GM18499 (cell line): ENCODE measurements around the gene OCA2.

Experiments
- ATAC-seq: cut with Tn5 transposase; IDR thresholded peaks from one replicate; pipeline ENCODE4 v1.9.1; 2021; ENCODE audit warnings: moderate number of reproducible peaks; ENCODE audit not compliant: insufficient read depth, unreplicated experiment

Gene OCA2

GRCh38 chr15:27833974-27834373 lies 265.1 kb downstream of the OCA2 start:
- ATAC-seq: no peak

GRCh38 chr15:27833178-27833577 lies 265.9 kb downstream of the OCA2 start:
- no peak for ATAC-seq

GRCh38 chr15:27832237-27832596 lies 266.9 kb downstream of the OCA2 start:
- no peak for ATAC-seq

DNA sequence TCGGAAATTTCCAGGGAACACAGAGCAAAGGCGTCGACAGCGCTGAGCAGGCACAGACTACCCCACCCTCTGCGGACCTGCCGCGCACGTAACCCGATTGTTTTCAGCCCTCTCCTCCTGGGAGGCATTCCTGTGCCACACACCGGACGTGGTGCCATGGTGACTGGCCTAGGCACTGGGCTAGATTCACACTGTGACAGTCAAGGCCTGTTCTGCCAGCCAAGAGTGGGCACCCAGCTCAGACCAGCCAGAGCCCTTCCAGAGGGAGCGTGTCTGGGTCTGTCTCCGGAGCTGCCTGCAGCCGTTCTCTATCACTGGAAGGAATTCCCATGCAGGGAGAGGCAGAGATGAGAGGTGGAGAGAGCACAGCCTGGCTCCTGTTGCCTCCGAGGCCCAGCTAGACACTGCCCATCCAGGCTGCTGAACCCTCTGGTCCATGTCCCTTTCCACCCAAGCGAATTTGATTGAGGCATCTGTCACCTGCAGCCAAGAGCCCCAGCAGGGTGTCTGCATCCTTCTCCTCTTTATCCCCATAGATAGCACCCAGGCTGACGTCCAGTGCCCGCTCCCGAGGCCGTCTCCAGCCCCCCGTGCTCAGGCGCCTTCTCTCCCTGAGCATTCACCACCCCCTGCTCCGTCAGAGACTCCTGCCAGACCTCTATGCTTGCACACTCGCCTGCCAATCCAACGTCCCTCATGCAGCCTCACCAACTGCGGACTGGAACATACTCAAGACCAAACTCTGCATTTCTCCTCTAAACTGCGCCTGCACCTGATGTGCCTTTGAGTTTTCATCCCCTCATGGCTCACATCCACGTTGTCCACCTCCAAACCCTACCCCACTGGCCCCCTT lies 267.5 kb downstream of the OCA2 start:
- no peak for ATAC-seq

- no peak for ATAC-seq
Observed at GRCh38 chr15:27828746-27829145, 270.4 kb downstream of the OCA2 start.

GRCh38 chr15:27826902-27827714 lies 272.0 kb downstream of the OCA2 start:
- no peak for ATAC-seq

GRCh38 chr15:27826411-27826810 lies 272.7 kb downstream of the OCA2 start:
- no peak for ATAC-seq

- no peak for ATAC-seq
Observed at GRCh38 chr15:27824841-27825422, 274.2 kb downstream of the OCA2 start.

GRCh38 chr15:27821273-27821672 lies 277.8 kb downstream of the OCA2 start:
- ATAC-seq: no peak

DNA sequence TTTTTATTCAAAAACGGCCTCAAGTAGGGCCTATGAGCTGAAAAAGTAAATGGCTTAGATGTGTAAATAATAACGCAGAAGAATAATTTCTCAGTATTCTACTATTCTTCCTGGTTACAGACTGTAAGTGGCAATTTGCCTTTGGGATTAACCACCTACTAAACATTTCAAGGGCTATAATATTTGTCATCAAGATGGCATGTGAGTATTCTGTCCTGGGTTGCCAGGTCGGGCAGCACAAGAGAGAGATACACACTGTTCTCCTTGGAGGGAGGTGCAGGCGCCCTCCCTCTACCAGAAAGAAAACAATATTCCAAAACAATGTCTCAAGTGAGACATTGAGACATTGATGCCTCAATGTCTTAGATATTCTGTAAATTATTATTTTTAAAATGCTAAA lies 278.4 kb downstream of the OCA2 start:
- no peak for ATAC-seq

- ATAC-seq: no peak
Observed at GRCh38 chr15:27820232-27820631, 278.9 kb downstream of the OCA2 start.

- ATAC-seq: no peak
Observed at GRCh38 chr15:27817258-27817657, 281.9 kb downstream of the OCA2 start.

DNA sequence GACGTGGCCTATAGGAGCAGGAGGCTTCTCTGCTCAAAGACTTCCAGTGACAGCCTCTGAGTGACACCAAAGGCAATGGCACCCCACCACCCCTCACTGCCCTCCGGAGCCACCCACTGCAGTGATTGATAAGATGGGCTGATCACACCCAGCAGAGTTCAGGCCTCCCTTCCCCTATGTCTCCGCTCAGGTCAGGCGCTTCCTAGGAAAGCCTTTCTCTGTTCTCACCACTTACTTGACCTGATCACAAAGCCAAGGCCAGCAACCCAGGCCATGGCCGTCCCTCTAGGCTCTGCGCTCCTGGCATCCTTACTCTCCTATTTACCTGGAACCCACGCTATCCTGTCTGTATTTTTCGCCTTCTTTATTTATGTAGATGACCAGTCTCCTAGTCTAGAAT lies 282.3 kb downstream of the OCA2 start:
- no peak for ATAC-seq

GRCh38 chr15:27815035-27815434 lies 284.1 kb downstream of the OCA2 start:
- no peak for ATAC-seq

- no peak for ATAC-seq
Observed at GRCh38 chr15:27813139-27813538, 286.0 kb downstream of the OCA2 start.

DNA sequence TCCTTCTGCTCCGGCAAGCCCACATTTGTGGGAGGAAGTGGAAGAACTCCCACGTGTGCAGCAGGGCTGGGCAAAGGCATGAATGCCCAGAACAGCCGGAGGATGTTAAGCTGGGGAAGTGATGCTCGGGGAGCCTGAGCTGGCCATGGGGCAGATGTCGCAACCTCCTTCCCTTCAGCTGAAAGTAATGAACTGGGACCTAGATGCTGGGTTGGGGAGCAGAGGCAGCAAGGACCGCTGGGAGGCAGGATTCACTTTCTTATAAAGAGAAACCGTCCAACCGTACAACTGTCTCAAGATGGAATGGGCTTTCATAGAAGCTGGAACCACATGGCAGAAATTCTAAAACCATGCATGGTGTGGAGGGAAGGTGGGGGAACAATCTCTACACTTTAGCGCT lies 290.9 kb downstream of the OCA2 start:
- no peak for ATAC-seq

DNA sequence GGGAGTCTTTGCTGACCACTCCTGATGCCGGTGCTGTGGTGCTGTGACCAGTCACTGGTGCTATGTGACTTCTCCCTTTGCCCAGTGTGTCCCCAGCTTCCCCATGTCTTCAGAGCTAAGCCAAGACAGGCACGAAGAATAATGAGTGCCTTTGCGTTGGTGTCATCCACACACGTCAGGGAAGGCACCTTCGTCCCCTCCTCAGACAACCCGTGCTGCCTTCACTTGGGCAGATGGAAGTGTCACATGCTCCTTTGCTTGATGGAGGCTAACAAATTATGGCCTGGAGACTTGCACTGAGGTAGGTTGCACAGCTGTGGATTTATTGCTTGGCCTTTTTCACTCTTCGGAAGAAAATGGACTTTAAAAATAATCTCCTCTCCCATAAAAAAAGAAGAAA lies 291.8 kb downstream of the OCA2 start:
- ATAC-seq: no peak

DNA sequence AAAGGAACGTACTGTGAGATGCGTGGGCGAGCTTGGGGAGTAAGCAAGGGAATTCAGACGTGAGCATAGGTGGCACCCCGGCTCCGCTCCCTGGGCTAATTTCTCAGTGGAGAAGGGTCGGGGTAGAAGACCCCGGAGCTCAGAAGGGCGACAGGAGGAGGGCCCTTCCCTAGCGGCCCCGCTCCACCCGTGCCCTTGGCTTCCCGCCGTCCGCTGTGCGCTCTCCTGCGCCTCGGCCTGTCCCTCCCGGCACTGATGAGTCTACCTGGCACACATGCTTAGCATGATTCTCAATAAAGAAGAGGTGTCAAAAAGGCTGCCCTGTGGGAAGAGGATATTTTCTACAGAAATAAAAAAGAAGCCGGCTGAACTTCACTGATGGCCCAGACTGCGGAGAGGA lies 292.7 kb downstream of the OCA2 start:
- no peak for ATAC-seq

GRCh38 chr15:27805261-27806220 lies 293.6 kb downstream of the OCA2 start:
- ATAC-seq: no peak

DNA sequence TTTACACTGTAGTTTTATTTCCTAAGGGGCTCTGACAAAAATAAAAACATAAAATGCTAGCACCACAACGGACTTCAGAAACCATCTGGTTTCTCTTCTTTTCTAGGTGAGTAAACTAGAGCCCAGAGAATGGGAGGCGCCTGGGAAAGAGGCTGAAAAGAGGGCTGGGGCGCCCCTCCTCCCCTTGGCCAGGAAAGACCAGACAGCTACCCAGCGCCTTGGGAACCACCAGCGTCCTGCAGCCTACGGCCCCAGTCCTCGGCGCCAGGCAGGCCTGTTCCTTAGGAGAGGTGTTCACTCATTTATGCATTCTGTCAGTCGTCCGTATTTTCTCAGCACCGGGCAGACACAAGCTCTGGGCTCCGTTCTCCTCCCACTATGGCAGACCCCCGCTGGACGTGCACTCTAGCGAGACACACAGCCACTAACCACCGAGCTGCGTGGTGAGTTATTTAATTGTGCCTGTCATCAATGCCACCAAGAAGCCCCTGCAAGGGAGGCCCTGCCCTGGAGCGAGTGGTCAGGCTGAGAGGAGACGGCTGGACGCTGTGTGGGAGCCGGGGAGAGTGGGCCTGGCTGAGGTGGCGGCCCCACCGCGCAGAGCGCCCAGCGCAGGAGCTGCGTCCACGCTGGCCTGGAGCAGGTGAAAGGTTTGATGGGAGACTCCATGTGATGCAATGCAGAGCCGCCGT lies 294.4 kb downstream of the OCA2 start:
- no peak for ATAC-seq
